ENCODE measurements around the gene FAM24B.
"Not testable (repeated sequence)": the region's sequence is repeated elsewhere in the genome, so short reads cannot be mapped to it uniquely, and the experiment has no call there.

FAM24B gene

GRCh38 chr10:122858042-122858441, 21.3 kb downstream of the FAM24B start:
- not testable (repeated sequence) for FAIRE-seq

- no peak for FAIRE-seq
Observed at GRCh38 chr10:122856902-122857301, 22.5 kb downstream of the FAM24B start.

GRCh38 chr10:122855745-122856144, 23.6 kb downstream of the FAM24B start:
- no peak for FAIRE-seq

- no peak for FAIRE-seq
Observed at GRCh38 chr10:122854648-122855047, 24.7 kb downstream of the FAM24B start.

- no peak for FAIRE-seq
Observed at GRCh38 chr10:122853665-122854313, 25.6 kb downstream of the FAM24B start.

- no peak for FAIRE-seq
Observed at GRCh38 chr10:122852261-122852660, 27.1 kb downstream of the FAM24B start.

- no peak for FAIRE-seq
Observed at GRCh38 chr10:122850705-122851640, 28.4 kb downstream of the FAM24B start.

- FAIRE-seq, result no peak
Observed at GRCh38 chr10:122849900-122850605, 29.3 kb downstream of the FAM24B start.

GRCh38 chr10:122849090-122849489, 30.3 kb downstream of the FAM24B start:
- no peak for FAIRE-seq

- no peak for FAIRE-seq
Observed at GRCh38 chr10:122847782-122848604, 31.4 kb downstream of the FAM24B start.

GRCh38 chr10:122845783-122846332, 33.5 kb downstream of the FAM24B start, which contains the start of gene CUZD1:
TSS of gene CUZD1 (minus strand) at chr10:122845857. CDS start at chr10:122845843, 14 bp downstream.
- no peak for FAIRE-seq

- FAIRE-seq, result no peak
Observed at GRCh38 chr10:122844146-122844545, 35.2 kb downstream of the FAM24B start.

GRCh38 chr10:122841569-122841968, 37.8 kb downstream of the FAM24B start:
- no peak for FAIRE-seq

GRCh38 chr10:122839505-122839904, 39.9 kb downstream of the FAM24B start:
- no peak for FAIRE-seq

GRCh38 chr10:122838880-122839279, 40.5 kb downstream of the FAM24B start:
- FAIRE-seq, result no peak

- no peak for FAIRE-seq
Observed at GRCh38 chr10:122835908-122836307, 43.5 kb downstream of the FAM24B start.

GRCh38 chr10:122830965-122831353, 48.4 kb downstream of the FAM24B start:
- no peak for FAIRE-seq

- no peak for FAIRE-seq
Observed at GRCh38 chr10:122830273-122830964, 49.0 kb downstream of the FAM24B start.

GRCh38 chr10:122829454-122829853, 49.9 kb downstream of the FAM24B start:
- FAIRE-seq, result no peak

- FAIRE-seq, result no peak
Observed at GRCh38 chr10:122828716-122829255, 50.6 kb downstream of the FAM24B start.

GRCh38 chr10:122827302-122827701, 52.1 kb downstream of the FAM24B start:
- FAIRE-seq, result no peak
